ENCODE results near the gene ALDH16A1. TPM values are rescaled to one million over a fixed set of nuclear protein-coding genes. Genes with fewer than 3 reads are reported as not detected.

The ALDH16A1 gene
- total RNA-seq, 4 donors from 2014 or later = 33.9 to 70.5 (median 63.5) TPM

DNA sequence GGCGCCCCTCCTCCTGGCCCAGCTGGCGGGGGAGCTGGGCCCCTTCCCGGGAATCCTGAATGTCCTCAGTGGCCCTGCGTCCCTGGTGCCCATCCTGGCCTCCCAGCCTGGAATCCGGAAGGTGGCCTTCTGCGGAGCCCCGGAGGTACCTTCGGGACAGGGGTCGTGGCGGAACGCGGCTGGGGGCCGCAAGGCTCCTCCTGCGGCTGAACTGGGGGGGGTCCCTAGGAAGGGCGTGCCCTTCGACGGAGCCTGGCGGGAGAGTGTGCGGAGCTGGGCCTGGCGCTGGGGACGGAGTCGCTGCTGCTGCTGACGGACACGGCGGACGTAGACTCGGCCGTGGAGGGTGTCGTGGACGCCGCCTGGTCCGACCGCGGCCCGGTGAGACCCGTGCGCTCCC is 8.6 kb downstream of the ALDH16A1 start:
- peaks cover 0 to 63% (median 9%) of the 10 kb centered on the region in 3 donors for H3K36me3 ChIP-seq

DNA sequence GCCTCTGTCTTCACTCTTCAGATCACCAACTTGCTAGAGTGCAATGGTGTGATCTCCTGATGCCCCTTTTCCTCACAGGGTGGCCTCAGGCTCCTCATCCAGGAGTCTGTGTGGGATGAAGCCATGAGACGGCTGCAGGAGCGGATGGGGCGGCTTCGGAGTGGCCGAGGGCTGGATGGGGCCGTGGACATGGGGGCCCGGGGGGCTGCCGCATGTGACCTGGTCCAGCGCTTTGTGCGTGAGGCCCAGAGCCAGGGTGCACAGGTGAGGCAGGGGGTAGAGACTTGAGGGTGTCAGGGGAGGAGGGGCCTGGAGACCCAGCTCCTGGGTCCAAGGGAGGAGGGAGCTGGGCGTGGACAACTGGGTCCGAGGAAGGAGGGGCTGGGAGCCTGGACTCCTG is 9.5 kb downstream of the ALDH16A1 start:
- TF ChIP-seq EP300 (IDR thresholded peaks at IDR 0.05) = no peak
- TF ChIP-seq, protein P1, sequence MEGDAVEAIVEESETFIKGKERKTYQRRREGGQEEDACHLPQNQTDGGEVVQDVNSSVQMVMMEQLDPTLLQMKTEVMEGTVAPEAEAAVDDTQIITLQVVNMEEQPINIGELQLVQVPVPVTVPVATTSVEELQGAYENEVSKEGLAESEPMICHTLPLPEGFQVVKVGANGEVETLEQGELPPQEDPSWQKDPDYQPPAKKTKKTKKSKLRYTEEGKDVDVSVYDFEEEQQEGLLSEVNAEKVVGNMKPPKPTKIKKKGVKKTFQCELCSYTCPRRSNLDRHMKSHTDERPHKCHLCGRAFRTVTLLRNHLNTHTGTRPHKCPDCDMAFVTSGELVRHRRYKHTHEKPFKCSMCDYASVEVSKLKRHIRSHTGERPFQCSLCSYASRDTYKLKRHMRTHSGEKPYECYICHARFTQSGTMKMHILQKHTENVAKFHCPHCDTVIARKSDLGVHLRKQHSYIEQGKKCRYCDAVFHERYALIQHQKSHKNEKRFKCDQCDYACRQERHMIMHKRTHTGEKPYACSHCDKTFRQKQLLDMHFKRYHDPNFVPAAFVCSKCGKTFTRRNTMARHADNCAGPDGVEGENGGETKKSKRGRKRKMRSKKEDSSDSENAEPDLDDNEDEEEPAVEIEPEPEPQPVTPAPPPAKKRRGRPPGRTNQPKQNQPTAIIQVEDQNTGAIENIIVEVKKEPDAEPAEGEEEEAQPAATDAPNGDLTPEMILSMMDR (IDR thresholded peaks at IDR 0.05) = no peak
- TF ChIP-seq POLR2A (IDR thresholded peaks at IDR 0.05) = no peak

More for the DNA sequence above, 8.6 kb downstream of the ALDH16A1 start:
- H3K4me1 ChIP-seq = peaks cover 0 to 20% (median 5%) of the 10 kb centered on the region in 4 donors
- H3K27me3 ChIP-seq = no peaks in the 10 kb centered on the region
- 98% methylated on average over 16 to 28 of the region's 37 CpGs for WGBS, 2 donors
- no peak overlapping the region for H3K27ac ChIP-seq
- no peak overlapping the region for H3K4me3 ChIP-seq
- DNase-seq (ENCODE audit: low spot score in 2 of 2) = no peak
- TF ChIP-seq POLR2A (IDR thresholded peaks at IDR 0.05) (no peak), EP300 (IDR thresholded peaks at IDR 0.05) (no peak)
- TF ChIP-seq, protein P1 (IDR thresholded peaks at IDR 0.05) = no peak
- H3K9me3 ChIP-seq = no peaks in the 10 kb centered on the region

DNA sequence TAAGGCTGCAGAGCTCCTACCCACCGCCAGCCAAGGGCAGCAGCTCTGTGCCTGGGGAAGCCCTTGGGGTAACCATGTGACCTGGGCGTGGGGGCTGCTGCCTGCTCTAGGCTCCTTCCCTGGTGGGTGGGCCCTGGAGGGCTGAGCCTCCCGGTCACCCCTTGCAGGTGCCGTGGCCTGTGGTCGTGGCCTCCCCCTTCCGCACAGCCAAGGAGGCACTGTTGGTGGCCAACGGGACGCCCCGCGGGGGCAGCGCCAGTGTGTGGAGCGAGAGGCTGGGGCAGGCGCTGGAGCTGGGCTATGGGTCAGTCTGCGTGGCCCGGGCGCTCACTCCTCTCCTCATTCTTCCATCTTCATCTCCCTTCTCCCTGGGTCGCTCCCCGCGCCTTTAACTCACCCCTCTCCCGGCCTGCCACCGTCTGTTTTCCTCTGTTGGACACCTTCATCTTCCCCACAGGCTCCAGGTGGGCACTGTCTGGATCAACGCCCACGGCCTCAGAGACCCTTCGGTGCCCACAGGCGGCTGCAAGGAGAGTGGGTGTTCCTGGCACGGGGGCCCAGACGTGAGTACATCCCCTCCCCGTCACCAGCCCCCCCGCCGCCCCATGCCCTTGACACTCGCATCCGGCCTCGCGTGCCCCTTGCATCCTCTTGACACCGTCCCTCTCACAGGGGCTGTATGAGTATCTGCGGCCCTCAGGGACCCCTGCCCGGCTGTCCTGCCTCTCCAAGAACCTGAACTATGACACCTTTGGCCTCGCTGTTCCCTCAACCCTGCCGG is 11.1 kb downstream of the ALDH16A1 start:
- Histone ChIP-seq H3K4me3 (no peak overlapping the region), H3K9me3 (no peaks in the 10 kb centered on the region), H3K27ac (no peak overlapping the region), H3K4me1 (peaks cover 0 to 11% (median 4%) of the 10 kb centered on the region in 4 donors), H3K36me3 (peaks cover 0 to 81% (median 9%) of the 10 kb centered on the region in 3 donors), H3K27me3 (no peaks in the 10 kb centered on the region)
- DNase-seq (ENCODE audit: low spot score in 2 of 2) = no peak
- WGBS, 2 donors = 89 to 90% methylated on average over 34 to 39 of the region's 39 CpGs
- TF ChIP-seq EP300 (IDR thresholded peaks at IDR 0.05) = no peak
- no peak for TF ChIP-seq POLR2A (IDR thresholded peaks at IDR 0.05)
- TF ChIP-seq, protein P1 (IDR thresholded peaks at IDR 0.05) = no peak

More for the DNA sequence above, 9.5 kb downstream of the ALDH16A1 start:
- Histone ChIP-seq H3K27ac (no peak overlapping the region), H3K36me3 (peaks cover 0 to 70% (median 9%) of the 10 kb centered on the region in 3 donors), H3K9me3 (no peaks in the 10 kb centered on the region), H3K4me1 (peaks cover 0 to 13% (median 5%) of the 10 kb centered on the region in 4 donors), H3K27me3 (no peaks in the 10 kb centered on the region), H3K4me3 (no peak overlapping the region)
- DNase-seq (ENCODE audit: low spot score in 2 of 2) = no peak
- 86% methylated on average over 12 of the region's 12 CpGs for WGBS, 2 donors

DNA sequence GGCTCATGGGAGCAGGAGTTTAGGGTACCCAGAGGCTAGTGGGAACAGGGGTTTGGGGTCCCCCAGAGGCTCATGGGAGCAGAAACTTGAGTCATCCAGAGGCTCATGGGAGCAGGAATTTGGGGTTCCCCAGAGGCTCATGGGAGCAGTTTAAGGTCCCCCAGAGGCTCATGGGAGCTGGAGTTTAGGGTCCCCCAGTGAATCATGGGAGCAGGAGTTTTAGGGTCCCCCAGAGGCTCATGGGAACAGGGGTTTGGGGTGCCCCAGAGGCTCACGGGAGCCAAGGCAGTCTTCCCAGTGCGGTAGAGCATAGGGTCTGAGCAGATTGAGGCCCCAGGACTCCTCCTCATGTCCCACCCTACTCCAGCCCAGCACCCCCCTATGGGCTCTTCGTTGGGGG is 12.3 kb downstream of the ALDH16A1 start:
- no peak for DNase-seq (ENCODE audit: low spot score in 2 of 2)
- no peak overlapping the region for H3K27ac ChIP-seq
- H3K4me3 ChIP-seq = no peak overlapping the region
- H3K36me3 ChIP-seq = peaks cover 0 to 75% (median 4%) of the 10 kb centered on the region in 3 donors
- no peaks in the 10 kb centered on the region for H3K9me3 ChIP-seq
- no peaks in the 10 kb centered on the region for H3K27me3 ChIP-seq
- TF ChIP-seq, protein P1 (IDR thresholded peaks at IDR 0.05) = no peak
- no peak for TF ChIP-seq POLR2A (IDR thresholded peaks at IDR 0.05)
- no peak for TF ChIP-seq EP300 (IDR thresholded peaks at IDR 0.05)
- H3K4me1 ChIP-seq = peaks cover 0 to 19% (median 7%) of the 10 kb centered on the region in 4 donors
- 96 to 100% methylated on average over 1 to 3 of the region's 3 CpGs for WGBS, 2 donors

DNA sequence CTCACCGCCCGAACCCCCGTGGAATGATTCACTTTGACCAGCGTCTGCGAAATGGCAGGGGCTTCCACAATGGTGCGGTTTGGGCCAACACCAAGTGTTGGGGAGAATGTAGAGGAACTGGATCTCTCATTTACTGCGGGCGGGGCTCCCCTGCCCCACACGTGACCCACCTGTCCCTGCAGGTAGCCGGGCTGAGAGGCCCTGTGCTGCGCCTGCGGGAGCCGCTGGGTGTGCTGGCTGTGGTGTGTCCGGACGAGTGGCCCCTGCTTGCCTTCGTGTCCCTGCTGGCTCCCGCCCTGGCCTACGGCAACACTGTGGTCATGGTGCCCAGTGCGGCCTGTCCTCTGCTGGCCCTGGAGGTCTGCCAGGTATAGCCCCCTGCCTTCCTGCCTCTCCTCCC is 15.2 kb downstream of the ALDH16A1 start:
- Histone ChIP-seq H3K36me3 (peaks cover 0 to 56% (median 0%) of the 10 kb centered on the region in 3 donors), H3K27ac (peak overlapping the region in 3 of 4 donors; percentile 66 to 82 (median 82)), H3K4me1 (peaks cover 0 to 24% (median 8%) of the 10 kb centered on the region in 4 donors), H3K4me3 (no peak overlapping the region), H3K27me3 (no peaks in the 10 kb centered on the region), H3K9me3 (no peaks in the 10 kb centered on the region)
- 86 to 87% methylated on average over 11 to 12 of the region's 19 CpGs for WGBS, 2 donors
- DNase-seq (ENCODE audit: low spot score in 2 of 2) = no peak
- TF ChIP-seq EP300 (IDR thresholded peaks at IDR 0.05) = no peak
- TF ChIP-seq POLR2A (IDR thresholded peaks at IDR 0.05) = no peak
- TF ChIP-seq, protein P1 (IDR thresholded peaks at IDR 0.05) = no peak
